SK-N-SH treated with all-trans-retinoic acid at 6 μM for 48 hours (cell line): ENCODE data around the gene CENPP.

Experiments used
- ATAC-seq: fragments of 200-7000 bp; cut with Tn5 transposase; 3 replicates; pipeline ENCODE4 v1.9.1; 2020; ENCODE audit warnings: mild to moderate bottlenecking, moderate library complexity
- ARNTL ChIP-seq: fragments of 450-650 bp; formaldehyde crosslinking; IDR thresholded peaks from 2 replicates; pipeline ENCODE4 v1.5.0; 2020; ENCODE audit warnings: low read depth, mild to moderate bottlenecking, moderate library complexity, borderline replicate concordance
- CREB5 ChIP-seq: fragments of 250-450 bp; sonication (Bioruptor Pico); IDR thresholded peaks from 2 replicates; pipeline ENCODE4 v1.5.1; 2020; ENCODE audit warnings: low read depth, mild to moderate bottlenecking, moderate library complexity
- CSDC2 ChIP-seq: fragments of 250-450 bp; sonication (Bioruptor Pico); IDR thresholded peaks from 2 replicates; pipeline ENCODE4 v1.5.0; 2020; ENCODE audit warnings: mild to moderate bottlenecking, moderate library complexity
- CSRNP3 ChIP-seq: fragments of 250-450 bp; sonication (Bioruptor Pico); IDR thresholded peaks from 2 replicates; pipeline ENCODE4 v1.5.1; 2021; ENCODE audit warnings: mild to moderate bottlenecking, moderate library complexity
- ESRRG ChIP-seq: fragments of 250-450 bp; sonication (Bioruptor Pico); IDR thresholded peaks from 2 replicates; pipeline ENCODE4 v1.6.1; 2021; ENCODE audit warnings: mild to moderate bottlenecking
- GLIS3 ChIP-seq: fragments of 250-450 bp; sonication (Bioruptor Pico); IDR thresholded peaks from 2 replicates; pipeline ENCODE4 v1.5.0; 2020; ENCODE audit warnings: mild to moderate bottlenecking, moderate library complexity
- OSR1 ChIP-seq: fragments of 250-450 bp; sonication (Bioruptor Pico); IDR thresholded peaks from 2 replicates; pipeline ENCODE4 v1.8.0; 2022; ENCODE audit warnings: moderate library complexity, mild to moderate bottlenecking, inconsistent platforms
- PATZ1 ChIP-seq: fragments of 250-450 bp; sonication (Bioruptor Pico); IDR thresholded peaks from 2 replicates; pipeline ENCODE4 v1.8.0; 2020; ENCODE audit warnings: mild to moderate bottlenecking, moderate library complexity, borderline replicate concordance
- POU6F1 ChIP-seq: fragments of 250-450 bp; sonication (Bioruptor Pico); IDR thresholded peaks from 2 replicates; pipeline ENCODE4 v1.8.0; 2021; ENCODE audit warnings: low read depth, mild to moderate bottlenecking, moderate library complexity, borderline replicate concordance
- PPARA ChIP-seq: fragments of 250-450 bp; sonication (Bioruptor Pico); IDR thresholded peaks from 2 replicates; pipeline ENCODE4 v1.5.0; 2020; ENCODE audit warnings: mild to moderate bottlenecking, borderline replicate concordance
- RARB ChIP-seq: fragments of 250-450 bp; sonication (Bioruptor Pico); IDR thresholded peaks from 2 replicates; pipeline ENCODE4 v1.8.0; 2021; ENCODE audit warnings: mild to moderate bottlenecking, moderate library complexity
- TCF4 ChIP-seq: fragments of 250-450 bp; sonication (Bioruptor Pico); IDR thresholded peaks from 2 replicates; pipeline ENCODE4 v1.8.0; 2021; ENCODE audit warnings: mild to moderate bottlenecking, moderate library complexity, borderline replicate concordance
- TOX ChIP-seq: fragments of 250-450 bp; sonication (Bioruptor Pico); IDR thresholded peaks from 2 replicates; pipeline ENCODE4 v1.8.0; 2021; ENCODE audit warnings: mild to moderate bottlenecking, moderate library complexity, borderline replicate concordance
- TSHZ2 ChIP-seq: fragments of 250-450 bp; sonication (Bioruptor Pico); IDR thresholded peaks from 2 replicates; pipeline ENCODE4 v1.5.0; 2020; ENCODE audit warnings: mild to moderate bottlenecking, moderate library complexity
- ZC3H10 ChIP-seq: fragments of 250-450 bp; sonication (Bioruptor Pico); IDR thresholded peaks from 2 replicates; pipeline ENCODE4 v1.5.1; 2021; ENCODE audit warnings: mild to moderate bottlenecking, moderate library complexity
- ZFP3 ChIP-seq: fragments of 250-450 bp; sonication (Bioruptor Pico); IDR thresholded peaks from 2 replicates; pipeline ENCODE4 v1.5.0; 2020; ENCODE audit warnings: mild to moderate bottlenecking, moderate library complexity
- ZFP30 ChIP-seq: fragments of 450-650 bp; formaldehyde crosslinking; IDR thresholded peaks from 2 replicates; pipeline ENCODE4 v1.5.0; 2022; ENCODE audit warnings: mild to moderate bottlenecking, moderate library complexity
- ZNF565 ChIP-seq: fragments of 450-650 bp; formaldehyde crosslinking; conservative IDR thresholded peaks from 2 replicates; pipeline ENCODE4 v1.5.0; 2020; ENCODE audit warnings: low read depth, mild to moderate bottlenecking, moderate library complexity
- ZNF70 ChIP-seq: fragments of 450-650 bp; formaldehyde crosslinking; IDR thresholded peaks from 2 replicates; pipeline ENCODE4 v1.5.0; 2020; ENCODE audit warnings: mild to moderate bottlenecking, moderate library complexity
- ZNF8 ChIP-seq: fragments of 450-650 bp; formaldehyde crosslinking; IDR thresholded peaks from 2 replicates; pipeline ENCODE4 v1.5.0; 2020; ENCODE audit warnings: mild to moderate bottlenecking, moderate library complexity

Gene CENPP

GRCh38 chr9:92610470-92611420 lies 285.0 kb downstream of the CENPP start:
- no peak for TF ChIP-seq TSHZ2
- TF ChIP-seq ESRRG (CRISPR knock-in tag): no peak
- no peak for ATAC-seq

- ATAC-seq: no peak
- TF ChIP-seq ZNF565 (no peak), ZNF8 (CRISPR knock-in tag) (no peak), RARB (CRISPR knock-in tag) (no peak), PPARA (no peak), ZFP30 (CRISPR knock-in tag) (no peak), CSDC2 (no peak), CSRNP3 (CRISPR knock-in tag) (no peak), ARNTL (CRISPR knock-in tag) (no peak), POU6F1 (no peak), GLIS3 (CRISPR knock-in tag) (no peak), TSHZ2 (no peak), TOX (no peak), ZFP3 (no peak), CREB5 (CRISPR knock-in tag) (no peak), TCF4 (CRISPR knock-in tag) (no peak), ZNF70 (no peak), PATZ1 (no peak), OSR1 (CRISPR knock-in tag) (no peak), ZC3H10 (CRISPR knock-in tag) (no peak), ESRRG (CRISPR knock-in tag) (no peak)
Observed at GRCh38 chr9:92611621-92612285, 286.0 kb downstream of the CENPP start.
